ENCODE data around the gene ITCH.

GRCh38 chr20:34553366-34553867, 190.3 kb downstream of the ITCH start:
- no peak for TF ChIP-seq CTCF (IDR thresholded peaks at IDR 0.05; ENCODE audit: borderline replicate concordance, extremely low read depth, low read length, poor library complexity, severe bottlenecking)
- no peak for TF ChIP-seq EZH2 (IDR thresholded peaks at IDR 0.05; ENCODE audit: borderline replicate concordance, low read depth, low read length, severe bottlenecking)
